GM10266 (cell line): ENCODE data around the gene TENT4A.

Source experiments
- DNase-seq: peaks from one replicate; pipeline ENCODE4 v3.0.0; 2012; ENCODE audit errors: extremely low spot score
- TF ChIP-seq, protein P1 (sequence below): IDR thresholded peaks from 2 replicates; pipeline ENCODE4 v1.5.1; 2012; ENCODE audit warnings: mild to moderate bottlenecking, low read depth; ENCODE audit not compliant: control insufficient read depth, insufficient read depth; ENCODE audit errors: missing control alignments

TENT4A gene

DNA sequence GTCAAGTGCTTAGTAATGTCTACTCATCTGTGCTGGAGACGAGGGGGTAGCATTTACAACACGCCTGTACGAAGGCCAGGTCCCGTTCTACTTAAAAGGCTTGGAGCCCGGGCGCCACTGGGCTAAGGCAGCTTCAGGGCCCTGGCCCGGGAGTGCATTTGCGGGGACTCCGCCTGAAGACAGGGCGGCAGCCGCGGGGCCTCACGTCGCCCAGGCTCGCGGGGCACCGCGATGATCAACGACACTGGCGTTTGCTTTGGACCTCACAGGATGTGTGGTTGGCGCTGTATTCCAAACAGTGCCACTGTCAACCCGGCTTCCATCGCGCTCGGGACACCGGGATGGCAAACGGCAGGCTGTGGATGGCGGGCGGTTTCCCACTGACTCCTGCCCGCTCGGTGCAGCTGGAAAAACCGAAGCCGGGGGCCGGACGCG, 1.1 kb upstream of the TENT4A start:
- DNase-seq = peak; percentile 56
- TF ChIP-seq, protein P1, sequence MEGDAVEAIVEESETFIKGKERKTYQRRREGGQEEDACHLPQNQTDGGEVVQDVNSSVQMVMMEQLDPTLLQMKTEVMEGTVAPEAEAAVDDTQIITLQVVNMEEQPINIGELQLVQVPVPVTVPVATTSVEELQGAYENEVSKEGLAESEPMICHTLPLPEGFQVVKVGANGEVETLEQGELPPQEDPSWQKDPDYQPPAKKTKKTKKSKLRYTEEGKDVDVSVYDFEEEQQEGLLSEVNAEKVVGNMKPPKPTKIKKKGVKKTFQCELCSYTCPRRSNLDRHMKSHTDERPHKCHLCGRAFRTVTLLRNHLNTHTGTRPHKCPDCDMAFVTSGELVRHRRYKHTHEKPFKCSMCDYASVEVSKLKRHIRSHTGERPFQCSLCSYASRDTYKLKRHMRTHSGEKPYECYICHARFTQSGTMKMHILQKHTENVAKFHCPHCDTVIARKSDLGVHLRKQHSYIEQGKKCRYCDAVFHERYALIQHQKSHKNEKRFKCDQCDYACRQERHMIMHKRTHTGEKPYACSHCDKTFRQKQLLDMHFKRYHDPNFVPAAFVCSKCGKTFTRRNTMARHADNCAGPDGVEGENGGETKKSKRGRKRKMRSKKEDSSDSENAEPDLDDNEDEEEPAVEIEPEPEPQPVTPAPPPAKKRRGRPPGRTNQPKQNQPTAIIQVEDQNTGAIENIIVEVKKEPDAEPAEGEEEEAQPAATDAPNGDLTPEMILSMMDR = peak; percentile 18

GRCh38 chr5:6712577-6713273, 507 bp upstream of the TENT4A start:
- TF ChIP-seq, protein P1 = peak; percentile 33

DNA sequence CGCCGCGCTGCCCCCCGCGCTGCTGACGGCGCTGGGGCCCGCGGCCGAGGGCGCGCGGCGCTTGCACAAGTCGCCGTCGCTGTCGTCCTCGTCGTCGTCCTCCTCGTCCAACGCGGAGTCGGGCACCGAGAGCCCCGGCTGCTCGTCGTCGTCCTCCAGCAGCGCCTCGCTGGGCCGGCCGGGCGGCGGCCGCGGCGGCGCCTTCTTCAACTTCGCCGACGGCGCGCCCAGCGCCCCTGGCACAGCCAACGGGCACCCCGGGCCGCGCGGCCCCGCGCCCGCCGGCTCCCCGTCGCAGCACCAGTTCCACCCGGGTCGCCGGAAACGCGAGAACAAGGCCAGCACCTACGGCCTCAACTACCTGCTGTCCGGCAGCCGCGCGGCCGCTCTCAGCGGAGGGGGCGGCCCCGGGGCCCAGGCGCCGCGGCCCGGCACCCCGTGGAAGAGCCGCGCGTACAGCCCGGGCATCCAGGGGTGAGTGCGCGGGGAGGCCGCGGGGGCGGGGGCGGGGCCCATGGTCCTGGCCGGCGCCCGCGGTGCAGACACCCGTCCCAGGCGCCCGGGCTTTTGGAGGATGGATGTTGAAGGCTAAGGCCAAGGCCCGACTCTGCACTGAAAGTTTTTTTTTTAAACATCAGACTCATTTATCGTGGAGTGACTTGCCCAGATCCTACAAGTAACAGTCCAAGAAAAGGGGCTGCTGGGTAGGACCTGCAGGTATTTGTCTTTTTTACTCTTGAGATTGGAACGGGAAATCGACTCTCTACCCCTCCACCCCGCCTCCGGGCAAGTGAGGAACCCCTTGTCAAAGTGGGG, 1.2 kb downstream of the TENT4A start:
- no peak for DNase-seq
- TF ChIP-seq, protein P1 = no peak

More at GRCh38 chr5:6712577-6713273, 507 bp upstream of the TENT4A start:
- DNase-seq = no peak

DNA sequence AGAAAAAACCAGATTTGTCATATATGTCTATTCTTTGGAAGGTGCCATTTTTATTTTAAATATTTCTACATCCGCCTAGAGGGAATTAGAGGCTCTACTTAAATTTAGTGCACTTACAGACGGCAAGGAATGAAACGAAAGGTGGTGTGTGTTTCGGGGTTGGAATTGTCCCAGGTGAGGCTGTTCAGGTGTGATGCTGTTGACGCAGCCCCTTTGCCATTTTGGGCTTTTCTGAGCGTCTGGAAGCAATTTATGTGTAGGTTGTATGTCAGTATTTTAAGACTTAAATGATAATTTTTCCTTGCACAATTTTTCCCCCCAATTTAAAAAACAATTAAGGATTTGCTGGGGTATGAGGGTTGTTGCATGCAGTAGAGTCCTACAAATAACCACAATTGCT, 2.0 kb downstream of the TENT4A start:
- TF ChIP-seq, protein P1 = no peak
- no peak for DNase-seq

GRCh38 chr5:6715758-6716628, 2.8 kb downstream of the TENT4A start:
- TF ChIP-seq, protein P1 = no peak
- DNase-seq = no peak

- DNase-seq = no peak
- TF ChIP-seq, protein P1 = no peak
Measured at GRCh38 chr5:6716629-6717149, 3.5 kb downstream of the TENT4A start.
